ENCODE measurements around the gene TDRD9. TPM values are rescaled to one million over a fixed set of nuclear protein-coding genes. Genes with fewer than 3 reads are reported as not detected.

TDRD9 gene
- total RNA-seq, 1 donor from 2014 or later = not detected

- no peak for DNase-seq (ENCODE audit: low spot score)
- Mint-ChIP-seq H3K4me1 (ENCODE audit: unreplicated experiment) (peaks cover 2% of the 10 kb centered on the region), H3K9me3 (ENCODE audit: unreplicated experiment) (no peaks in the 10 kb centered on the region), H3K27me3 (ENCODE audit: unreplicated experiment) (peaks cover 10% of the 10 kb centered on the region), H3K27ac (ENCODE audit: unreplicated experiment) (no peak overlapping the region), H3K36me3 (ENCODE audit: low read depth, unreplicated experiment) (peaks cover 3% of the 10 kb centered on the region), H3K4me3 (ENCODE audit: unreplicated experiment) (no peak overlapping the region)
- TF ChIP-seq CTCF (IDR thresholded peaks at IDR 0.05; ENCODE audit: unreplicated experiment) = no peak
Observed at GRCh38 chr14:104081261-104081835, 153.1 kb downstream of the TDRD9 start.

GRCh38 chr14:104081951-104082464, 153.8 kb downstream of the TDRD9 start:
- no peak overlapping the region for H3K4me3 Mint-ChIP-seq (ENCODE audit: unreplicated experiment)
- peaks cover 2% of the 10 kb centered on the region for H3K4me1 Mint-ChIP-seq (ENCODE audit: unreplicated experiment)
- H3K27me3 Mint-ChIP-seq (ENCODE audit: unreplicated experiment) = peaks cover 10% of the 10 kb centered on the region
- H3K9me3 Mint-ChIP-seq (ENCODE audit: unreplicated experiment) = no peaks in the 10 kb centered on the region
- TF ChIP-seq CTCF (IDR thresholded peaks at IDR 0.05; ENCODE audit: unreplicated experiment) = no peak
- no peak for DNase-seq (ENCODE audit: low spot score)
- H3K36me3 Mint-ChIP-seq (ENCODE audit: low read depth, unreplicated experiment) = peaks cover 3% of the 10 kb centered on the region
- no peak overlapping the region for H3K27ac Mint-ChIP-seq (ENCODE audit: unreplicated experiment)

- no peak overlapping the region for H3K27ac Mint-ChIP-seq (ENCODE audit: unreplicated experiment)
- DNase-seq (ENCODE audit: low spot score) = no peak
- no peak overlapping the region for H3K4me3 Mint-ChIP-seq (ENCODE audit: unreplicated experiment)
- H3K27me3 Mint-ChIP-seq (ENCODE audit: unreplicated experiment) = peaks cover 12% of the 10 kb centered on the region
- H3K9me3 Mint-ChIP-seq (ENCODE audit: unreplicated experiment) = no peaks in the 10 kb centered on the region
- peaks cover 3% of the 10 kb centered on the region for H3K36me3 Mint-ChIP-seq (ENCODE audit: low read depth, unreplicated experiment)
- peaks cover 2% of the 10 kb centered on the region for H3K4me1 Mint-ChIP-seq (ENCODE audit: unreplicated experiment)
- TF ChIP-seq CTCF (IDR thresholded peaks at IDR 0.05; ENCODE audit: unreplicated experiment) = no peak
Observed at GRCh38 chr14:104082807-104083206, 154.6 kb downstream of the TDRD9 start.

GRCh38 chr14:104084251-104085002, 156.2 kb downstream of the TDRD9 start:
- no peak for DNase-seq (ENCODE audit: low spot score)
- Mint-ChIP-seq H3K4me1 (ENCODE audit: unreplicated experiment) (peaks cover 2% of the 10 kb centered on the region), H3K36me3 (ENCODE audit: low read depth, unreplicated experiment) (peaks cover 3% of the 10 kb centered on the region), H3K27me3 (ENCODE audit: unreplicated experiment) (peaks cover 12% of the 10 kb centered on the region), H3K27ac (ENCODE audit: unreplicated experiment) (peak overlapping the region; percentile 74), H3K4me3 (ENCODE audit: unreplicated experiment) (no peak overlapping the region), H3K9me3 (ENCODE audit: unreplicated experiment) (no peaks in the 10 kb centered on the region)
- no peak for TF ChIP-seq CTCF (IDR thresholded peaks at IDR 0.05; ENCODE audit: unreplicated experiment)
